OCI-M2 (cell line): ENCODE measurements around the gene TSPAN2.
"Not testable (repeated sequence)": the region's sequence is repeated elsewhere in the genome, so short reads cannot be mapped to it uniquely, and the experiment has no call there.

ENCODE experiments used
- DNase-seq: peaks from one replicate; lab custom pipeline; 2025; ENCODE audit not compliant: unreplicated experiment; lab: John Stamatoyannopoulos, UW

TSPAN2 gene

DNA sequence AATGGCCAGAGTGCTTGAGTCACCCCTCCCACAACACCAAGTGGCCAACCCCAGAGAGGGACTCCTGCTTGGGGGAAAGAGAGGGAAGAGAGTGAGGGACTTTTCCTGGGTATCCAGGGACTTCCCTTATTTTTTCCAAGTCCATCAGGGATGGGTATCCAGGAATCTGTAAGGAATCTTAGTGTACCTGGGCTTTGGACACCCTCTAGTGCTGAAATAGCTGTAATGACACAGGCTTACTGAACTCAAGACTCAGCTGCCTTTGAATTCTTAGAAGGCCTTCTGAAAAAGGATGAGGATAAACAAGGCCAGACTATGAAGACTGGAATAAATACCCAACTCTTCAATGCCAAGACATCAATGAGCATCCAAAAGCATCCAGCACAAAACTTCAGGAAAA lies 47.6 kb downstream of the TSPAN2 start:
- no peak for DNase-seq

DNA sequence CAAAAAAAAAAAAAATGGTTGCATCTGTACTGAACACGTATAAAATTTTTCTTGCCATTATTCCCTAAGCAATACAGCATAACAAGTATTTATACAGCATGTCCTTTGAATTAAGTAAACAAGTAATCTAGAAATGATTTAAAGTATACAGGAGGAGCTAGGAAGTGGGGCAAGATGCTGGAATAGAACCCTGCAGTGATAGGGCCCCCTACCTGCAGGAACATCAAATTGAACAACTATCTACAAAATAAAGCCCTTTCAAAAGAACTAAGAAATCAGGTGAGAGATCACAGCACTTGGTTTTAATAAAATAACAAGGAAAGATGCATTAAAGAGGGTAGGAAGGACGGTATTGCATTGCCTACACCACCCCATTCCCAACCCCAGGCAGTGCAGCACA lies 48.8 kb downstream of the TSPAN2 start:
- DNase-seq = no peak

DNA sequence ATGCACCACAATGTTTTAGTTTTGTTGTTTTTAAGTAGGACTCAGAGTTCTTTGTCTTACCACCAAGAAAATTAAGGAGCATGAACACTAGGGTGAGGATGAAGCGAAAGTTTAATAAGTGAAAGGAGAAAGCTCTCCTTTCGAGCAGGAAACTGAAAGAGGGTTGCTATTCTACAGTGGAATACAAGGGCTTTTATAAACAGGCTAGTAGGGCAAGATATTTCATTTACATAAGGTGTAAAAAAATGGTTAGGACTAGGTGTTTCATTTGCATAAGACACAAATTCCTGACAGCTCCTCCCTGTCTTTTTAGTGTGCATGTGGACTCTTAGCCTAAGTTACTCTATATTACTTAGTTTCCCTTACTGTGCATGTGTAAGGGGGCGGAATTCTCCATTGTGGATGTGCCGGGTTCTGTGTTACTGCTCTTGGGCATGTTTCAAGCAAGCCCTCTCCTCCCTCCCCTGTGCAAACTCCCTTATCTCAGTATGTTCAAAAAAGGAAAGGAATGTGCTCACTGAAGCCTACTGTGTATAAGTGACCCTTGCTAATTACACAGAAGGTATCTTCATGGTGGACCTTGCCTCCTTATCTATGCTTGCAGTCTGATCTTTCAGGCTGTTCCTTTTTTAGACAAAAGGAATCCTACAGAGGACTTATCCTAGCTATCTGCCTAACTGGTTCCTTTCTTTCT lies 52.3 kb downstream of the TSPAN2 start:
- DNase-seq = no peak

DNA sequence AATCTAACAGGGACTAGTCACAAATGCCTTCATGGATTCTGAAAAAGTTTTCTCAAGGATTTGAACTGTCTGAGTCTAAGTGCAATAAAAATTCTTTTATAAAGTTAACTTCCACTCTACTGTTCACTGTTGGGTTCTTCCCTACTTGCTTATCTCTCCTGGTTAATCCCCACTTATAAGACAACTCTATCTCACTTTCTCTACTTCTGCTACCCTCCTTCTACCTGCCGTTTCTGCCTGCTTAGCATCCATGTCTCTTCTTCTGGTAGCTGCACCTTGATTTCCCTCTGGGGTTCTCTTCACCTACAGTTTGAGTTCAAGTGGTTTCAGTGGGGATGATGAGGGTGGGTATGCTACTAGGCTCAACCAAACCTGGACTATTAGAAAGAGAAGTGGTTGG lies 53.7 kb downstream of the TSPAN2 start:
- no peak for DNase-seq

DNA sequence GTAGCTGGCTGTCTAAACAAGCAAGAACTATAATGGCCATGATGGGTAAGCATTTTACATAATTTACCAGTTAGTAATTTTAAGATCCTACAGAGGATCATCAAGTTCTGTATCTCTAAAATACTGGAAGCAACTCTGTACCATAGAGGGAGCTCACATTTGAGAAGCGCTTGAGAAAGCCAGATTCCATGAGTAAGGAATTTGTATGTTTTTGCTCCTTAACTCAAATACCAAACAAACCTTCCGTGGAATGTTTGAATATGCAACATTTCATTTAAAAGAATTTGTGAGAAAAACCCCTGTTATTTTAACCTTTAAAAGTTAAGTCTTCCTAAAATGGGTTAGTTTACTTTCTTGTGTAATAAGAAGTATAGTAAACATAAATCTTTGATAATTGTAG lies 57.7 kb downstream of the TSPAN2 start:
- DNase-seq = no peak

DNA sequence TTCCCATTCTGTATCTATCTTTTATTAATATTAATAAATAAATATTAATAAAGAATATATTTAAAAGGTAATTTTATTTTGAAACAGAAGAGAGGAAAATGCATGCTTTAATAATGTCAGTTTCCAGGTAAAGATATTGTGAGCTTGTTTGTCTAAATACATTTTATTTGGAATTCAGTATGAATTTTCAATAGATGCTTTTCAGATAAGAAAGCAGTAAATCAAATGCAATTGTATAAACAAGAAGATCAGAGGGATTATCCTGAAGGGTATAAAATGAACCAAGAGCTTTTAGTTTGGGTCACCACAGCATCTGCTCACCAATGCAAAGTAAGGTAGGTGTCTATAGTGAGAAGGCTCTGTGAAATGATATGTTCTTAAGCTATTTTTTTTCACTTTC lies 59.8 kb downstream of the TSPAN2 start, which contains the start of gene TSHB:
TSHB (plus strand) TSS at position 301 of the 400 bp plus-strand sequence. CDS start 3,537 bp downstream, outside the sequence.
- DNase-seq = no peak

DNA sequence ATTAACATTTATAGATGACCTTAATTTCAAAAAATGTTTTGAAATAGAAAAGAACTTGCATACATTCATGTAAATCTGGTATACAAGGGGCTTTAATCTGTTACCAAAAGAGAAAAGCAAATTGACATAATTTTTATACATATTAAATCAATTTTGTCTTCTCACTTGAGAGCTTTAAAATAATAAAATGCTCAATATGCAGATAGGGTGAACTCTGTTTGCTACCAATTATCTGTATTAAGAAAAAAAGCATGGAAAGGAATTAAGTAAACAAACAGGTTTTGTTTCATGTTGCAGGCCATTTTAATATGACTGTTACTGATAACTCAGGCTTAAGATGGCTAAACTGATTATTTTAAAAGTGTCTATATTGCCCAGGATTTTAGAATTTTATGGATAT lies 65.7 kb downstream of the TSPAN2 start:
- no peak for DNase-seq

DNA sequence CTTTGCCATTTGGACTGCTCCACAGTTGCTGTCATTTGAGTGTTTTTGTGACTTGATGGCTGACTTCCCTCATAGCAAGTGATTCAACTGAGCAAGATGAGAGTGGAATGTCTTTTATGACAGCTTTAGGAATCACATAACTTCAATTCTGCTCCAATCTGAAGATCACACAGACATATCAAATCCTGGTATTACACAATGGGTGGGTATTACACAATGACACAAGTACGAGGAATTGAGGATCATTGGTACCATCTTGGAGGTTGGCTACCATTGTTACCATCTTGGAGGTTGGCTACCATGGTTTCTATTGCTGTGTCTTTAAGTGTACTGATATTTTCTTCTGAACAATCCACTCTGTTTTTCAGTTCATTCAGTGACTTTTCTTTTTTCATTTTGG lies 68.2 kb downstream of the TSPAN2 start:
- no peak for DNase-seq

DNA sequence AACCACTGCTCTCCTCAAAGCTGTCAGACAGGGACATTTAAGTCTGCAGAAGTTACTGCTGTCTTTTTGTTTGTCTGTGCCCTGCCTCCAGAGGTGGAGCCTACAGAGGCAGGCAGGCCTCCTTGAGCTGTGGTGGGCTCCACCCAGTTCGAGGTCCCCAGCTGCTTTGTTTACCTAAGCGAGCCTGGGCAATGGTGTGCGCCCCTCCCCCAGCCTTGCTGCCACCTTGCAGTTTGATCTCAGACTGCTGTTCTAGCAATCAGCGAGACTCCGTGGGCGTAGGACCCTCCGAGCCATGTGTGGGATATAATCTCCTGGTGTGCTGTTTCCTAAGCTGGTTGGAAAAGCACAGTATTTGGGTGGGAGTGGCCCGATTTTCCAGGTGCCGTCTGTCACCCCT lies 69.8 kb downstream of the TSPAN2 start:
- not testable (repeated sequence) for DNase-seq

DNA sequence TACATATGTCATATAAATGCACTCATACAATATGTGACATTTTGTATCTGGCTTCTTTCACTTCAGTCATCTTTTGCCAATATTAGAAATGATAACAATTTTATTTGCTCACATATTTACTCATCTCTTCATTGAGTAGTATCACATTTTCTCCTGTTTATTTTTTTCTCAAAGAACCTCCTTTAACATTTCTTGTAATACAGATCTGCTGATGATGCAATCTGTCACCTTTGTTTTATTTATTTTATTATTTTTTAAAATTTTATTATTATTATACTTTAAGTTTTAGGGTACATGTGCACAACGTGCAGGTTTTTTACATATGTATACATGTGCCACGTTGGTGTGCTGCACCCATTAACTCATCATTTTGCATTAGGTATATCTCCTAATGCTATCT lies 75.5 kb downstream of the TSPAN2 start:
- DNase-seq = no peak

DNA sequence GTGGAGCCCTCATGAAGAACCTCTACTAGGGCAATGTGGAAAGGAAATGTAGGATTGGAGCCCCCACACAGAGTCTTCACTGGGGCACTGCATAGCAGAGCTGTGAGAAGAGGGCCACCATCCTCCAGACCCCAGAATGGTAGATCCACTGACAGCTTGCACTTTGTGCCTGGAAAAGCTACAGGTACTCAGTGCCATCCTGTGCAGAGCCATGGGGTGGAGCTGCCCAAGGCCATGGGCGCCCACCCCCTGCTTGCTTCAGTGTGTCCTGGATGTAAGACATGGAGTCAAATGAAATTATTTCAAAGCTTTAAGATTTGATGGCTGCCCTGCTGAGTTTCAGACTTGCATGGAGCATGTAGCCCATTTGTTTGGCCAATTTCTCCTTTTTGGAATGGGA lies 76.9 kb downstream of the TSPAN2 start:
- DNase-seq = no peak

DNA sequence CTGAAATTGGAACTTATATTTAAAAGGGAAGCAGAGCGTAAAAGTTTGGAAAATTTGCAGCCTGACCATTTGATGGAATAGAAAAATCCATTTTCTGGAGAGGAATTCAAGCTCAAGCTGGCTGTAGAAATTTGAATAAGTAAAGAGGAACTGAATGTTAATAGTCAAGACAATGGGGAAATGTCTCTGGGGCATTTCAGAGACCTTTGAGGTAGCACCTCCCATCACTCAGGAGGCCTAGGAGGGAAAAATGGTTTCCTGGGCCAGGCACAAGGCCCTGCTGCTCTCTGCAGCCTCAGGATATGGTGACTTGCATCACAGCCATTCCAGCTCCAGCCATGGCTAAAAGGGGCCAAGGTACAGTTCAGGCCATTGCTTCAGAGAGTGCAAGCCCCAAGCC lies 77.3 kb downstream of the TSPAN2 start:
- no peak for DNase-seq

DNA sequence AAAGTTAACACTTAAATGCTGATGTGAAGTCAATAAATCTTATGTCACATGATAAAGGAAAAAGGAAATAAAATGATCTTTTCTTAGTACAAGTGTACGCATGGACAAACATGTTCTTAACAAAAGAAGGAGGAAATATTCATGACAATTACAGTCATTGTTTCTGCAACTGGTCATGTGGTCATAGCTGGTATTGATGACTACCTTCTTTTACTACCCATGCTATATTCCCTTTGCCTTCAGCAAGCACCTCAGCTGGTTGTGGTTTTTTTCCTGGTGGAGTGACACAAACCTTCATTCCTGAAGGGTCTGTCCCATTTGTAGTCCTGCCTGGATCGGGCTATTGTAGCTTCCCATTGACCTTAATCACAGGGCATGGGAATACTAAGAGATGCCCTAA lies 83.1 kb downstream of the TSPAN2 start:
- DNase-seq = no peak
